Left lung (tissue), 14 donors: ENCODE data around the gene SNAP29. TPM values are rescaled to one million over a fixed set of nuclear protein-coding genes. Genes with fewer than 3 reads are reported as not detected.

Source experiments
- ATAC-seq: fragments of 200-7000 bp; cut with Tn5 transposase; one replicate; pipeline ENCODE4 v1.9.1; 2020; ENCODE audit warnings: moderate library complexity
- DNase-seq, 4 donors: peaks; one replicate each; pipeline ENCODE4 v3.0.0-alpha.2; 2013 to 2020
- H3K27ac ChIP-seq, 2 donors: fragments of 200-600 bp; sonication (generic) in 1 of 2; one replicate each; pipeline versions ENCODE4 v1.5.0 to v1.8.0; 2020 to 2021
- H3K27me3 ChIP-seq, 2 donors: fragments of 200-600 bp; sonication (generic) in 1 of 2; one replicate each; pipeline versions ENCODE4 v1.5.0 to v1.8.0; 2020 to 2021
- H3K36me3 ChIP-seq, 2 donors: fragments of 200-600 bp; sonication (generic) in 1 of 2; one replicate each; pipeline versions ENCODE4 v1.5.0 to v1.8.0; 2020 to 2021
- H3K4me1 ChIP-seq, 2 donors: fragments of 200-600 bp; one replicate each; pipeline ENCODE4 v1.8.0; 2021
- H3K4me3 ChIP-seq, 2 donors: fragments of 200-600 bp; sonication (generic) in 1 of 2; one replicate each; pipeline versions ENCODE4 v1.5.0 to v1.8.0; 2020 to 2021; ENCODE audit warnings: mild to moderate bottlenecking in 1 of 2
- H3K9me3 ChIP-seq, 2 donors: fragments of 200-600 bp; sonication (generic) in 1 of 2; one replicate each; pipeline versions ENCODE4 v1.5.0 to v1.8.0; 2020 to 2021
- CTCF ChIP-seq, 2 donors: fragments of 200-600 bp; sonication (generic) in 1 of 2; IDR thresholded peaks; one replicate each; pipeline versions ENCODE4 v1.5.0 to v1.8.0; 2021; ENCODE audit warnings: antibody characterized with exemption in 2 of 2
- intact Hi-C, 2 donors: fragments of 100-400 bp; cut with DNase I; formaldehyde crosslinking; loops; one replicate each; pipeline versions ENCODE4 v1.11.2 to v1.14.2; 2022
- long read RNA-seq, 12 donors: library from polyadenylated mRNA in 2 of 12; unstranded in 2 of 12; transcript quantifications; one replicate each; pipeline ENCODE4 v2.0.0 and lab custom pipeline, GENCODE V29; 2019 to 2026
- polyA plus RNA-seq, 6 donors: library from polyadenylated mRNA; unstranded; fragments of 120-200 nt; gene quantifications; one replicate each; pipeline ENCODE4 v1.2.1, GENCODE V29; 2013; ENCODE audit not compliant: insufficient read length in 6 of 6
- total RNA-seq, 2 donors: library from RNA; stranded (reverse); fragmentation: NEBNext Ultra II Directional; extraction: Animal tissue kit (Norgen Biotek cat#: 25700); gene quantifications; one replicate each; pipeline ENCODE4 v1.2.1, GENCODE V29; 2021
- donor health status: DM: no; HTN: yes; CAD: no.
- donor health status: DM: no; HTN: no; CAD: no.

The SNAP29 gene
- total RNA-seq (10 to 100 TPM; 26.7 to 28.7 TPM), polyA plus RNA-seq (10 to 100 TPM; 25.4 to 33.2 (median 30.4) TPM)
- long read RNA-seq, donor 1, full-length matches to known transcripts = 17 of 17 reads
- long read RNA-seq, donor 1, partial matches to known transcripts = 0 of 17 reads
- long read RNA-seq, donor 1, other reads (novel, unspliced or antisense) = 0 of 17 reads
- long read RNA-seq, donor 2, full-length matches to known transcripts = 31 of 40 reads
- long read RNA-seq, donor 2, partial matches to known transcripts = 9 of 40 reads
- long read RNA-seq, donor 2, other reads (novel, unspliced or antisense) = 0 of 40 reads
- long read RNA-seq, donor 3, full-length matches to known transcripts = 16 of 16 reads
- long read RNA-seq, donor 3, partial matches to known transcripts = 0 of 16 reads
- long read RNA-seq, donor 3, other reads (novel, unspliced or antisense) = 0 of 16 reads
- long read RNA-seq, donor 4, full-length matches to known transcripts = 26 of 31 reads
- long read RNA-seq, donor 4, partial matches to known transcripts = 1 of 31 reads
- long read RNA-seq, donor 4, other reads (novel, unspliced or antisense) = 4 of 31 reads
- long read RNA-seq, donor 5, full-length matches to known transcripts = 15 of 20 reads
- long read RNA-seq, donor 5, partial matches to known transcripts = 5 of 20 reads
- long read RNA-seq, donor 5, other reads (novel, unspliced or antisense) = 0 of 20 reads
- long read RNA-seq, donor 6, full-length matches to known transcripts = 22 of 22 reads
- long read RNA-seq, donor 6, partial matches to known transcripts = 0 of 22 reads
- long read RNA-seq, donor 6, other reads (novel, unspliced or antisense) = 0 of 22 reads
- long read RNA-seq, donor 7, full-length matches to known transcripts = 13 of 13 reads
- long read RNA-seq, donor 7, partial matches to known transcripts = 0 of 13 reads
- long read RNA-seq, donor 7, other reads (novel, unspliced or antisense) = 0 of 13 reads
- long read RNA-seq, donor 8, full-length matches to known transcripts = 14 of 14 reads
- long read RNA-seq, donor 8, partial matches to known transcripts = 0 of 14 reads
- long read RNA-seq, donor 8, other reads (novel, unspliced or antisense) = 0 of 14 reads
- long read RNA-seq, donor 9 = 0 reads
- long read RNA-seq, donor 10, full-length matches to known transcripts = 32 of 34 reads
- long read RNA-seq, donor 10, partial matches to known transcripts = 0 of 34 reads
- long read RNA-seq, donor 10, other reads (novel, unspliced or antisense) = 2 of 34 reads
- long read RNA-seq, donor 11, full-length matches to known transcripts = 19 of 25 reads
- long read RNA-seq, donor 11, partial matches to known transcripts = 6 of 25 reads
- long read RNA-seq, donor 11, other reads (novel, unspliced or antisense) = 0 of 25 reads
- long read RNA-seq, donor 12, full-length matches to known transcripts = 13 of 13 reads
- long read RNA-seq, donor 12, partial matches to known transcripts = 0 of 13 reads
- long read RNA-seq, donor 12, other reads (novel, unspliced or antisense) = 0 of 13 reads

DNA sequence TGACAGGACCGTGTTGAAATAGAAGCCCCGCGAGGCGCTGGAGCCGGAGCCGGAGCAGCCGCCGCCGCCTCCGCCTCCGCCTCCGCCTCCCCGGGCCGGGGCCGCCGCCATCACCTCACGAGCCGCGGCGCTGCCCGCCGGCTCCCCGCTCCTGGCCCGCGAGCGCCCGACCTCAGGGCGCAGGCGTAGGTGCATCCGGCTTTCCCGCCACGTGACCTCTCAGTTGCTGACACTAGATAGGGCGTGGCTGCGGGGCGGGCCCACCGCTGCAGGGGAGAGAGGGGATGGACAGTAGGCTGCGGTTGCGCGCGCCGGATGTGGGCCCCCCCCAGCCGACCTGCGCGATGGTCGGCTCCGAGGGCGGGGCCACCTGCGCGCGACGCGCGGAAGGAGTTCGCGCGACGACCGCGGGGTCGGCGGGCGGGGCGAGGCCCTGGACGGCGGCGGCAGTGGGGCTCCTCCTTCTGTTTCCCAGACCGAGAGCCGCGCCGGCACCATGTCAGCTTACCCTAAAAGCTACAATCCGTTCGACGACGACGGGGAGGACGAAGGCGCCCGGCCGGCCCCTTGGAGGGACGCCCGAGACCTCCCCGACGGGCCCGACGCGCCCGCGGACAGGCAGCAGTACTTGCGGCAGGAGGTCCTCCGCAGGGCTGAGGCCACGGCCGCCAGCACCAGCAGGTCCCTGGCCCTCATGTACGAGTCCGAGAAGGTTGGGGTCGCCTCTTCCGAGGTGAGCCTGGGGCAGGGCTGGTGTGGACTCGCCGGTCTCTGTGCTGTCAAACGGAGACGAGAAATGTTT is at the start of gene SNAP29, which contains the start of gene PI4KA:
SNAP29 (plus strand) TSS at position 393 of the 802 bp plus-strand sequence; CDS start at position 497, 104 bp downstream.
PI4KA (minus strand) TSS at position 197 of the 802 bp plus-strand sequence; CDS start at position 111, 86 bp downstream.
- DNase-seq = peak; percentile 95 to 100 (median 99)
- peak; percentile 16 to 51 for TF ChIP-seq CTCF (IDR thresholded peaks at IDR 0.05)
- intact Hi-C loops = no loop called here
- H3K36me3 ChIP-seq = peaks cover 0 to 7% of the 10 kb centered on the region in 2 donors
- peaks cover 17 to 70% of the 10 kb centered on the region in 2 donors for H3K4me1 ChIP-seq
- H3K27me3 ChIP-seq = no peaks in the 10 kb centered on the region
- H3K9me3 ChIP-seq = no peaks in the 10 kb centered on the region
- peak within 1 kb of the TSS; percentile 90 to 91 for H3K27ac ChIP-seq
- ATAC-seq = peak; percentile 97
- peak within 1 kb of the TSS; percentile 74 to 75 for H3K4me3 ChIP-seq

DNA sequence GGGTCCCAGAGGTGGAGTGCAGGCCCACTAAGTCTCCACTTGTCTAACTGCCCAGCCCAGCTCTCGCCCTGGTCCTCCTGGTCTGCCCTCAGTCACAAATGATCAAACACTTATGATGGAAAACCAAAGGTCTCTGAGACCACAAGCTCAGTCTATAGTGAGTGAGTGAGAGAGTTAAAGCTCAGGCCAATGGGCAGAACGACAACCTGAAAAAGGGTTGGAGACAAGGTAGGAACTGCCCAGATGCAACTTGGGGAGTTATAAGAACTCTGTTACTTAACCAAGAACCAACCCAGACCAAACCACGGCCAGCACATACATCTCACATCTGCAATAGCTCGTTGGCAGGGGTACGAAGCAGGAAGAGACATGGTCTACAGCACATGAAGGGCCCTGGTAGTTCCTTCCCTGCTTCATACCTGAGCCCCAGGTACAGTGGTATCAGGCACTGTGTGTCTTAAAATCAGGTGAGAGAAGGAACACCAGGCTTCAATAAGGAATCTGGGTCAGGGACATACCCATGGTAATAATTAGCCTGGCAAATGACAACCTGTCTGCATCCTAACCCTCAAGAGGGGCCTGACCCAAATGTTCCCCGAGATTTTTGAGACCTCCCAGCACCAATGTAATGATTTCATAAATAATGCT is 49.1 kb upstream of the SNAP29 start:
- H3K4me3 ChIP-seq = no peak overlapping the region
- intact Hi-C loops = no loop called here
- no peak overlapping the region for H3K27ac ChIP-seq
- H3K4me1 ChIP-seq = no peaks in the 10 kb centered on the region
- H3K36me3 ChIP-seq = peaks cover 0 to 99% of the 10 kb centered on the region in 2 donors
- H3K27me3 ChIP-seq = no peaks in the 10 kb centered on the region
- no peaks in the 10 kb centered on the region for H3K9me3 ChIP-seq
- ATAC-seq = no peak
- no peak for TF ChIP-seq CTCF (IDR thresholded peaks at IDR 0.05)
- DNase-seq = no peak

GRCh38 chr22:20810645-20811044 is 48.2 kb upstream of the SNAP29 start:
- Histone ChIP-seq H3K27ac (no peak overlapping the region), H3K27me3 (no peaks in the 10 kb centered on the region), H3K4me1 (no peaks in the 10 kb centered on the region), H3K4me3 (no peak overlapping the region), H3K36me3 (peaks cover 0 to 99% of the 10 kb centered on the region in 2 donors), H3K9me3 (no peaks in the 10 kb centered on the region)
- ATAC-seq (no peak), DNase-seq (no peak)
- no peak for TF ChIP-seq CTCF (IDR thresholded peaks at IDR 0.05)
- intact Hi-C loops = no loop called here

GRCh38 chr22:20811171-20811570 is 47.6 kb upstream of the SNAP29 start:
- Histone ChIP-seq H3K36me3 (peaks cover 0 to 99% of the 10 kb centered on the region in 2 donors), H3K4me1 (no peaks in the 10 kb centered on the region), H3K4me3 (no peak overlapping the region), H3K9me3 (no peaks in the 10 kb centered on the region), H3K27me3 (no peaks in the 10 kb centered on the region), H3K27ac (no peak overlapping the region)
- no peak for TF ChIP-seq CTCF (IDR thresholded peaks at IDR 0.05)
- ATAC-seq (no peak), DNase-seq (no peak)
- intact Hi-C loops = no loop called here
